ENCODE results near the gene ZMYND15. TPM values are rescaled to one million over a fixed set of nuclear protein-coding genes. Genes with fewer than 3 reads are reported as not detected.

ZMYND15 gene
- total and polyA plus RNA-seq, 2 donors (not counting 3 experiments of a cell fraction or from before 2014, with no cell fraction given): 0.12 to 0.44 TPM

DNA sequence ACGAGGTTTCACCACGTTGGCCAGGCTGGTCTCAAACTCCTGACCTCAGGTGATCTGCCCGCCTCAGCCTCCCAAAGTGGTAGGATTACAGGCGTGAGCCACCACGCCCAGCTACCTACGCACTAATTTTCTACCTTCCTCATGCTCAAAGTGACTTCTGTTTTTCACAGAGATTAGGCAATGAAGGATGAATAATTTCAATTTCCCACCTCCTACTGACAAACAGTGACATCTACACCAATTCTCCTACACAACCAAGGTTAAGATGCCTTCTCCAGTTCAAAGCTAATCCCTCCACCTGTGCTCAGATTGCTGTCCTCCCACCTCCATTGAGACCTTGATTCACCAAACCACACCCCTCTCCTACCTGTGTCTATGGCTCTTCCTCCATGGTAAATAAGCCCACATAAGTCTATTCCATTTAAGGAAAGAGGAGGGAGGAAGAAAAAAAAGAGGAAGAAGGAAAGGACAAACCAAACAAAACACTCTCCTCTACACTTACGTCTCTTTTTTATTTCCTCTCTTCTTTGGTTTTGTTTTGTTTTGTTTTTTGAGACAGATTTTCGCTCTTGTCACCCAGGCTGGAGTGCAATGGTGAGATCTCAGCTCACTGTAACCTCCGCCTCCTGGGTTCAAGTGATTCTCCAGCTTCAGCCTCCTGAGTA is 13.9 kb upstream of the ZMYND15 start:
- Histone ChIP-seq H3K27ac (ENCODE audit: insufficient read depth, low read depth, low read length) (no peak overlapping the region), H2AFZ (ENCODE audit: low read depth, low read length) (no peak overlapping the region), H3K9me3 (replicated peaks; ENCODE audit: control insufficient read depth, insufficient read depth, low read length) (no peaks in the 10 kb centered on the region), H3K4me3 (replicated peaks in 1 of 3; ENCODE audit: insufficient read depth in 1 of 3, low read depth in 1 of 3, low read length in 3 of 3) (no peak overlapping the region), H3K36me3 (ENCODE audit: control insufficient read depth in 2 of 2, extremely low read depth in 1 of 2, insufficient read depth in 2 of 2, low read length in 2 of 2) (no peaks in the 10 kb centered on the region), H3K4me1 (ENCODE audit: control insufficient read depth, extremely low read depth, insufficient read depth, low read length) (peaks cover 13% of the 10 kb centered on the region), H3K79me2 (ENCODE audit: control insufficient read depth, insufficient read depth, low read length) (no peaks in the 10 kb centered on the region), H4K20me1 (replicated peaks; ENCODE audit: control insufficient read depth, extremely low read depth, insufficient read depth, low read length) (no peaks in the 10 kb centered on the region), H3K27me3 (ENCODE audit: control insufficient read depth in 2 of 2, insufficient read depth in 2 of 2, low read length in 2 of 2) (peaks cover 0 to 1% of the 10 kb centered on the region in 2 experiments), H3K9me1 (replicated peaks; ENCODE audit: control insufficient read depth, extremely low read depth, insufficient read depth, low read length) (no peaks in the 10 kb centered on the region), H3K4me2 (ENCODE audit: insufficient read depth, low read length) (no peak overlapping the region), H3K9ac (replicated peaks; ENCODE audit: extremely low read depth, insufficient read depth, low read length) (no peak overlapping the region)
- FAIRE-seq (no peak), DNase-seq (ENCODE audit: low read depth, low spot score) (no peak)
- ChIA-PET POLR2A (no interaction called here), CTCF (interaction anchor here (0.7 to 1.5 kb wide), 4 partner anchors 11 to 177 kb away, joined by 3 to 6 read pairs (median 4); partner anchors contain the start of genes ARRB2 and CHRNE)
- intact Hi-C loops (cut with micrococcal nuclease) (no loop called here), dilution Hi-C loops (cut with MboI; ENCODE audit: extremely low pct_ligation_motif_present, low sequenced_read_pairs) (no loop called here)
- no TSS peak for BruUV-seq (replicated peaks)
- no peak for TF ChIP-seq FOS (IDR thresholded peaks at IDR 0.05; ENCODE audit: borderline replicate concordance, insufficient read depth, low read length)
- no peak for TF ChIP-seq CTCF (IDR thresholded peaks at IDR 0.05; ENCODE audit: extremely low read depth in 1 of 2, insufficient read depth in 1 of 2, low read depth in 1 of 2, low read length in 2 of 2)
- TF ChIP-seq JUN (IDR thresholded peaks at IDR 0.05; ENCODE audit: borderline replicate concordance, insufficient read depth, insufficient read length, low read depth): no peak
- no peak for TF ChIP-seq POLR2A (IDR thresholded peaks at IDR 0.05; ENCODE audit: low read depth, low read length)
- no peak for TF ChIP-seq POLR2AphosphoS5 (IDR thresholded peaks at IDR 0.05; ENCODE audit: insufficient read depth, low read depth, low read length)
- no peak for TF ChIP-seq MYC (IDR thresholded peaks at IDR 0.05; ENCODE audit: low read depth, low read length)
- no peak for TF ChIP-seq MAX (IDR thresholded peaks at IDR 0.05; ENCODE audit: insufficient read depth, insufficient read length)
- no peak for TF ChIP-seq GATA2 (IDR thresholded peaks at IDR 0.05; ENCODE audit: insufficient read depth, insufficient read length, low read depth, low read length)
- no peak for TF ChIP-seq EZH2 (IDR thresholded peaks at IDR 0.05; ENCODE audit: borderline replicate concordance, low read depth, low read length, severe bottlenecking)
